Stimulated activated CD4-positive, alpha-beta T cell treated with anti-CD3 and anti-CD28 coated beads, TNF-alpha, amount 100 ng/mL, for 24 hours (primary cell): ENCODE measurements around the gene THRA.

Experiments used
- DNase-seq, 3 experiments: peaks; one replicate each; pipeline ENCODE4 v3.0.0-alpha.2; 2020; ENCODE audit warnings: low read depth in 3 of 3

The THRA gene

DNA sequence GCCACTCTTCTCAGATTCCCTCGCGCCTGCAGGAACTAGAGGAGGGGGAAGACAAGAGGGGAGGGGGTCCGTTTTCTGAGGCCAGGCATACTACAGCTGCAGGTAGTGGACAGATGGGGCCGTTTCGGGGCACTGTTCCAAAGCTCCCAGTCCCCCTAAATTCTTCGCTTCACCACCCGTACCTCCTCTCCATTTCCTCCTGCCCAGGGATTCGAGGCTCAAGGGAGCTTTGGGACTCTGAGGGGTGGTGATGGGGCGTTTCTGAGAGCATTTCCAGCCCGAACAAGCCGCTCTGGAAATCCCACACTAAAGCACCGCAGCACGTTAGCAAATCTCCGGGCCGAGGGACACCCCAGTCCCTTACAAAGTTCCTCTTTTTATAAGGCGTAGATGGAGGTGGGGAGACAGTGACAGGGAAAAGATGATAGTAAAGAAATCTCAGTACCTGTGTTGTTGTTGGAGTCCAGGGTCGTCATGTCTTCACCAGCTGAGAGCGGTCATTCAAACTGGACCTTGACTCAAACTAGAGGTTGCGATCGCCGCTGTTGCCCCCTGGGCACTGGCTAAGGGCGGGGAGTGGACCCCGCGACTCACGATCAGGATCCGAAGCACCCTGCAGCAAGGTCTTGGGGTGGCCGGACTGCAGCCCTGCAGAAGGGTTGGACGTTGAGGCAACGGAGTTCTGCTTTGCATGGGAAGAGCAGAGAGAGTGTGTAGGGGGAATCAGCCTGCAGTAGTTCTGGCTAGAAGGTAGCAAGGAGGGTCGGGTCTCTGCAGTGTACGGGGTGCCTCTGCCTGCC, 37.1 kb downstream of the THRA start:
- no peak for DNase-seq

DNA sequence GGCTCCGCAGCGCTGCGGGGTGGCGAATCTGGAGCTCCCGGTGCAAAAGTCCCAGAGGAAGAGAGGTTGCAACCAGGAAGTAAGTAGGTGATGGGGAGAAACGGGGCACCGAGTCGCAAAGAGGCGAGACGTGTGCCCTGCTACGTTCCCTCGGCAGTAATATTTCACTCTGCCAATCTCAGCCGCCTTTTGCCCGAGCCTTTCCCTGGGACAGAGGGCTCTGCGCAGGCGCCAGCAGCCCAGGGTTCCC, 37.6 kb downstream of the THRA start, which contains the start of gene NR1D1:
Gene NR1D1, minus strand, starts transcription at position 171 of the 250 bp plus-strand sequence. CDS start 495 bp downstream, outside the sequence.
- DNase-seq: no peak

DNA sequence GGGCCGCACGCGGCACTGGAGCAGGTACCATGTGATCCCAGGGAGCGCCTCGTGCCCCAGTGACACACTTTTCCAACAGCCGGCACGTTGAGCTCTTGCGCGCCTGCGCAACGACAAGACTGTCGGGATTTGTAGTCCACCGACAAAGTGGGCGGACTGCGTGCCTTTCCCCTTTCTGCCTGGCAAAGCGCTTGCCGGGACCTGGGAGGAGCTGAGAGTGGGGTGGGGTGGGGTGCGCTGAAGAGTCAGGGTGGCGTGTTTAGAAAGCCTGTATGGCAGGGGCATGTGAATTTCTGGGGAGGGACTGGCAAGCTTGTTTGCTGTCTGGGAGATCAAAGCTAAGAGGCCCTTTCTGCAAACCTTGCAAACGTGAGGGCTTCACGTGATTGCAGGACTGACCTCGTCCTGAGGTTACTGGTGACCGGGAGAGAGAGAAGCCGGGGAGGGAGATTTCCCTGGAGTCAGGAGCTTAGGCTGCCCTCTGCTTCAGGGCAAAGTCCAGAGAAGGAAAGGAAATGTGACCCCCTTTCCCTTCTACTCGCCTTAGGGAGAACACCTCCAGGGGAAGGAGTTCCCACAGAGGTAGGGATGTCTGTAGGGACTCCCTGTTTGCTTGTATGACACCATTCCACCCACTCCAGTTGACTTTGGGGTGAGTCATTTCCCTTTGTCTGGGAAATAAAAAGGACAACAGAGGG, 38.1 kb downstream of the THRA start:
- DNase-seq: peak; percentile 81 to 93 (median 88)

DNA sequence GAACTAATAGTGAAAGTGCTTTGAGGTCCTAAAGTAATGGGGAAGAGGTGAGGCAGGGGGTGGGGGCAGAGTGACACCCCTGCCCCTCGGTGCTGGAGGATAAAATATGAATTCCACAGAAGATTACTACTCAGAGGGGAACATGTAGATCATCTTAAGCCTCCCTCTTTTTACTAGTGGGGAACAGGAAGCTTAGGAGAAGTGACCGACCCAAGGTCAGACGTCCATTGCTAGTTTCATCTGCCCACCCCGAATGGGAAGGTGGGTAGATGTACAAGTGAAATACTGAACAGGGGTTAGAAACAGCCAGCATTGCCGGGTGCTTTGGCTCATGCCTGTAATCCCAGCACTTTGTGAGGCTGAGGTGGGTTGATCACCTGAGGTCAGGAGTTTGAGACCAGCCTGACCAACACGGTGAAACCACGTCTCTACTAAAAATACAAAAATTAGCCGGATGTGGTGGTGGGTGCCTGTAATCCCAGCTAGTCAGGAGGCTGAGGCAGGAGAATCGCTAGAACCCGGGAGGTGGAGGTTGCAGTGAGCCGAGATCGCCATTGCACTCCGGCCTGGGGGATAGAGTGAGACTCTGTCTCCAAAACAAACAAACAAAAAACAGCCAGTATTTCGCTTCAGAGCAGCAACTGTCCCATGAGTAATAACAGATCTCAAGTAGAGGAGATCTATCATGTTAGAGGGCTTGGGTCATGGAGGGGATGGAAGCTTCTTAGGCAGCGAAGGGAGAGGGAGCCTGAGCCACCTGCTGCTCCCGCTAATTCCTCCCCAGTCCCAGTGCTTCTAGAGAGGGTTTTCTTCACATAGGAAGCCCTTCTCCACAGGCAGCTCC, 38.8 kb downstream of the THRA start:
- no peak for DNase-seq

DNA sequence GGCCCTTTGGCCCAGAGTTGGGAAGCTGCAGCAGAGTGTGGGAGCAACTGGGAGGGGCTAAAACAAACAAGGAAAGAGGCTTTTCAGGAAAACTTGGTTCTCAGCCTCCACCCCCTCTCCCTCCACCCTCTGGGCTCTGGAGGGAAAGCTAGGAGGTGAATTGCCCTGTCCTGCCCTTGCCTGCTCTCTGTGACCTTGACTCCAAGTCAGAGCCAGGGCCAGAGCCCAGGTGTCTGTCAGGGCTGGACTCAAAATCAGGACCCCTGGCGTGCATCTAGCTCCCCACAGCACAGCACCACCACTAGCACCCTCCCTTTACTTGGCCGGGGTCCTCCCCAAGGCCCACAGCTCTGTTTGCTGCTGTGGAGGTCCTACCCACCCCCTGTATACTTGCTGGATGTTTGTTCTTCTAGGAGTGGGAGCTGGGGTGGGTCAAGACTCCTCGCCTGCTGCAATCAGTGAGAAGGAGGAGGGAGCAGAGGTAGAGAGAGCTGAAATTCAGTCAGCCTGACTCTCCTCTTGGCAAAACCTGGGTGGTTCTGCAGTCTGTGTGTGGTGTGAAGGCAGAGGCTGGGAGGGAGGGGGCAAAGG, 40.4 kb downstream of the THRA start:
- DNase-seq: no peak

DNA sequence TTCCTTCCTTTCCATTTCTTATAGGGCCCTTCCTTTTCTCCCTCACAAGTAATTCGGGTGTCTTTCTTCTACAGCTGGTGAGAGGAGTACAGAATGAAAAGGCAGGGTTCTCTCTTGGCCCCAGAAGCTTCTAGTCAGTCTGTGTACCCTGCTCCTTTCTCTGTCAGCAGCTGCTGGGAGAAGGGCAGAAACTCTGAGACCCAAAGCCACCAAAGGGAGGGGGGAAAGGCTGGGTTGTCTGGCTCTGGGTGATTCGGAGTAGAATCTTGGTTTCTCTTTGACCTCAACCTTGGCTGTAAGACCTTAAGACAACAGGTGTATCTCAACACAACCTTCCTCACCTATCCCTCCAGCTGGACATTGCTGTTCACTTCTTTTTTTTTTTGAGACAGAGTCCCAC, 40.9 kb downstream of the THRA start:
- DNase-seq: no peak

DNA sequence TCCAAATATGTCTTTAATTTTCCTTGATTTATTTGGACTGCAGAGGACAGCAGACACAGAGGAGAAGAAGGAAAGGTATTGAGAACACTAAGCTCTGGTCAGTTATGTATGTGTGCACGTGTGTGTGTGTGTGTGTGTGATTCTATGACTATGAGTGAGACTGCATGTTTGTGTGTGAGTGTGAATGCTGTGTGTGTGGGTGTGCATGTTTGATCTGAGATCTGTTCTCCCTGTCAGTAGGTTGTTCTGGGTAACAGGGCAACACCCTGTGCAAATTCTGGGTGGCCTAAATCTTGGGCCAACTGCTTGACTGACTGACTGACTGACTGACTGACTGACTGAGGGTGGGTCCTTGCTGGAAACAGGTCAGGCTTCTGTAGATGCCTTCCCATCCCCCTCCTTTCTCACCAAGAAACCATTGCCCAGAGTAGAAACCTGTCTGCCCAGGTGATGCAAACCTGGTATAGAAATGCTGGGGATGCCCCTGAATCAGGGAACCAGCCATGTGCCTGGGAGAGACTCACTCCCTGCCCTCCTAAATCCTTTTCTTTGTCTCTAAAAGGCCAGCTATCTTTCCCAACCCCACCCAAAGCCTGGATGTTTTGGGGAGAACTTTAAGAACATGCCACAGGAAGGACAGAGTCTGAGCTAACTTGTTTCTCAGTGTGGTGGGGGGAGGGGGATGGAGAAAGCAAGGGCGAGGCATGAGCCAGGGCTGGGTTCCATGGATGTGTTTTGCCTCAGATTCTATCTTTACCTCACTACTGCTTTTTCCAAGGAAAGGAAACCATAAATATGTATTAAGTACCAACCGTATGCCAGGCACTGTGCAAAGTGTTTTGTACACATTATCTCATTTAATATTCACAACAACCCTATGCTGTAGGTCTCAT, 42.1 kb downstream of the THRA start:
- DNase-seq: no peak

DNA sequence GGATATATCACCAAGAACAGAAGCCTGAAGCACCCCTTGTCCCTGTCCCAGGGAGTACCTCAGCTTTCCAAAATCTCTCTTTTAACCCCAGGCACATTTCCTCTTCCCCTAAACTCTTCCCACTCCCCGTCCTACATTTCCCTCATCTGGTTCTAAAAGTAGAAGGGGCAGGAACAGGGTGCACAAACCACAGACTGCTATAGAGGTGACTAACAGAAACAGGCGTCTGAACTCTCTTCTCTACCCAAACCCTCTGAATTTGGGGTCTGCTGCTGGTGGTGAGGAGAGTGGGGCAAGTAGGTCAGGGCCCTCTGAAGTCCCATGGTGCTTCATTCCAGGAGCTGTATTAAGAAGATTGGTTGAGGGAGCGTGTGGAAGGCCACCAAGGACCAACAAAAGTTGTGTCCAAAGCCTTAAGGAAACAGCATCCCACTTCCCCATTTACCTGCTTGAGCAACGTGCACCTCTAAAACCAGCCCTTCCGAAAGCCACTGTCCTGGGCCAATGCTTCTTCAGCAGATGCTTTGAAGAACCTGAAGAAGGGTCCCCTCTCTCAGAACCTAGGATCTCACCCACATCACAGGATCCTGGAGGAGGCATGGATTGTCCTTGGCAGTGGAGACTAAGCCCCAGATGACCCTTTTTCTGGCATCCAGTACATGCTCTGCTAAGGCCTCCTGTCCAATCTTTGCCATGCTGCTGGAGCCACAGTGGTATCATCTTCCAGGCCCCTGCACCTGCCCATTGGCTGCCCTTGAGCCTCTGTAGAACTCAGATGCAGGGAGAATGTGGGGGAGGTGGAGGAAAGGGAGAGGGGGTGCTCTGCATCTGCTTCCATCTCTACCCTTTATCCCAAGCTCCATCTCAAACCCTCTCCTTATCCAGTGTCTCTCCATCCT, 43.3 kb downstream of the THRA start:
- DNase-seq: no peak

DNA sequence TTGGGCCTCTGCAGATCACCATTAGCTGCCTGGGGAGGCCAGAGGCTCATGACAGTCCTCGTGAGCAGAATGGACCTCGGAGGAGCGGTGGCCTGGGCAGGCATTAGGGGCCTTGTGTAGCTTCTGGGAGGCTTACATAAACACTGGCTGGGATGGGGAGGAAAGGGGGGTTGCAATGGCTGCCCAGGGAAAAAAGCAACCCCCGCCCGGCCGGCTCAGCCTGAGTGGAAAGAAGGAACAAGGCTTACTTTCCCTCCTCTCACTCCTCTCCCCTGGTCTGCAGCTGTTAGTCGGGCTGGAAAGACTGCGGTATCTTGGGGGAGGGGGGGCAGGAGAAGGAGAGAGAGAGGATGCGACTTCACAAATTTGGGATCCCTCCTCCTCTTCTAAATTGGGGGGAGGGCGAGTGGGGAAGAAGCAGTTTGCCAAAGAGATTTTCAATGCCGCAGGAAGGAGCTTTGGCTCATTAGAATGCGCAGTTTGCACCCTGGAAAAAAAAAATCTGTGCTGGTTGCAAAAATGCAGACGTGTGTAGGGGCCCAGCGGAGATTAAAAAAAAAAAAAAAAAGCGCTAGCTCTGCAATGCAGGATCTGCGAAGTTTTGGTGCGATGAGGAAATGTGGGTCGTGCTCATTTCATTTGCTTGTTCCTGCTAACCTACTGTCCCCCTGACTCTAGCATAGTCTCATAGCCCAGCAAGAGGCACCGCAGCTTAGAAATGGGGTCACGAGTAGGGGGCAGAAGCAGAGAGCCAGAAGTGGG, 44.2 kb downstream of the THRA start:
- DNase-seq: no peak

DNA sequence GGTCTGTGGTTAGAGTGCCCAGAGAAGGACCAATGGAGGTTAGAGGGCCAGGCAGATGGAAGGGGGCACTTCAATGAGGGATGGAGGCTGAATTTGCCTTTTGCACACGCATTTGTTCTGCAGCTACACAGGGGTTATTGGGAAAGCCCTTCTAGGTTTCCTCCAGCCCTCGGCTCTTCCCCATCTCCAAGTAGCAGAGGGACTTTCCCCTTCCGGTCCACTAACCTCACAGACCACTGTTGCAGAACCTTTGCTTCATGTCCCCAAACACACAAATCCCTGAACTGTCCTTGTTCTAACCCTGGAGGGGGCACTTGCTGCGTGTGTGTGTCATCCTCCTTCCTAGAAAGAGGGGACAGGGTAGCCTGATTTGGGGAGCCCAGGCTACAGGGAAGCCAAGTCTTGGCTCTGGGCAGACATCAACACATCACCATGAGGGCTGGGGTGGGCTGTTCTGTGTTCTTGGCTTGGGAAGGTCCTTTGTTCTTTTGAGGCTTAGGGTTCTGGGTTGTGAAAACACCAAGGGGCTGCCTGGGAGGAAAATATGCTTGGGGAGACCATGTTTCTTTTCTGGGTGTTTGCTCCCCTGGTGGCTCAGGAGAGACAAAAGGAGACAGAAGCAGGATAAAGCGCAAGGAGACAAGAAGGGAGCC, 44.9 kb downstream of the THRA start:
- no peak for DNase-seq

DNA sequence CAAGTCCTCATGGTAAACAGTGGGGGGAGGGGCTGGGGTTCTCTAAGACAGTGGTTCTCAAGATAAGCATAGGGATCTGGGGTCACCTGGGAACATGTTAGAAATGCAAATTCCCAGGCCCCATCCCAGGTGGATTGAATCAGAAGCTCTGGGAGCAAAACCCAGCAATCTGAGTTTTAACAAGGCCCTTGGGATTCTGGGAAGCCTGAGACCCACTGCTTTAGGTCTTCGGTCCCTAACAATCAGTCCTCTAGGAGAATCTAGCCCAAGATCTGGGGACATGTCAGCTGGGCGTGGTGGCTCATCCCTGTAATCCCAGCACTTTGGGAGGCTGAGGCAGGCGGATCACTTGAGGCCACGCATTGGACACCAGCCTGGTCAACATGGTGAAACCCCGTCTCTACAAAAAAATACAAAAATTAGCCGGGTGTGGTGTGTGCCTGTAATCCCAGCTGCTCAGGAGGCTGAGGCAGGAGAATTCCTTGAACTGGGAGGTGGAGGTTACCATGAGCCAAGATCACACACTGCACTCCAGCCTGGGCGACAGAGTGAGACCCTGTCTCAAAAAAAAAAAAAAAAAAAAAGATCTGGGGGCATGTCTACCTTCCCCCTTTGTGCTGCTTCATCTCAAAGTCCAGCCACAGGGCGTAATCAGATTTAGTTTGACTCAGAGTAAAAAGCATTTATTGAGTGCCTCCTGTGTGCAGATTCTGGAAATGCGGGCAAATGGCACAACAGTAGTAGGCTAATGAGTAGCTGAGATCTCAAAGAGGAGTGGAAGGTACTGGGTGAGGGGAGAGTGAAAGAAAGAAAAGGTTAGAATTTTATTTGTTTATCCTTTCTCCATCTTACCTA, 46.4 kb downstream of the THRA start:
- no peak for DNase-seq

DNA sequence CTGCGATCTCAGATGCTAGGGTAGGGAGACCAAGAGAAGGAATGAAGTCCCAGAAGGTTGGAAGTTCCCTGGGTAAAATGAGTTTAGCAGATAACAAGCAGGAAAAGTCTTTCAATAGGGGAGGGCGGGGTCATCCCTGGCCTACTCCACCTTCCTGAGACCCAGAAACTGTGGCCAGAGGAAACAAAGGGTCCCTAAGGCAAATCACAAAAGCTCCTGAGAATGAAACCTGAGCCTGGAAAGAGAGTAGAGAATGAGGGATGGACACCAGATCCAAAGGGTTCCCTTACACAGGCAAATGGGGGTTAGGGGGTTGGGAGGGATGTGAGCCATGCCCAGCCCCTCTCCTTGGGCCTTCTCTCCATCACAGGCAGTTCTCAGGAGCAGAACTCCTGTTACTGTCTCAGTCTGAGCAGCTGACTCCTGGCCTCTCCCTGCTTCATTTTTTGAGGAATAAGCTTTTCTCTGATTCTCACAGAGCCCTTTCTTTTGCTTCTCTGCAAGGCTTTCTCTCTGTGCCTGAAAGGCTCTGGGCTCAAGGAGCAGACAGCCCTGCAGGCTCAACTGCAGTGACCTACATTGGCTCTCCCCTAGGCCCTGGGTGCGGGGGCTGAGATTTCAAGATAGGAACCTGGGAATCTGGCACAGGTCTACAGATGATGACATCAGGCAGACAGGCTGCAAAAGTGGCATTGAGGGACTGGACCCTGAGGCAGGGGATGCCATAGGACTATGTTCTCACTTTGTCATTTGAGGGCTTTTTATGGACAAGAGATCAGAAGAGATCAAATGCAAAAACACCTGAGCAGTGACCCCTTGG, 47.5 kb downstream of the THRA start:
- no peak for DNase-seq

DNA sequence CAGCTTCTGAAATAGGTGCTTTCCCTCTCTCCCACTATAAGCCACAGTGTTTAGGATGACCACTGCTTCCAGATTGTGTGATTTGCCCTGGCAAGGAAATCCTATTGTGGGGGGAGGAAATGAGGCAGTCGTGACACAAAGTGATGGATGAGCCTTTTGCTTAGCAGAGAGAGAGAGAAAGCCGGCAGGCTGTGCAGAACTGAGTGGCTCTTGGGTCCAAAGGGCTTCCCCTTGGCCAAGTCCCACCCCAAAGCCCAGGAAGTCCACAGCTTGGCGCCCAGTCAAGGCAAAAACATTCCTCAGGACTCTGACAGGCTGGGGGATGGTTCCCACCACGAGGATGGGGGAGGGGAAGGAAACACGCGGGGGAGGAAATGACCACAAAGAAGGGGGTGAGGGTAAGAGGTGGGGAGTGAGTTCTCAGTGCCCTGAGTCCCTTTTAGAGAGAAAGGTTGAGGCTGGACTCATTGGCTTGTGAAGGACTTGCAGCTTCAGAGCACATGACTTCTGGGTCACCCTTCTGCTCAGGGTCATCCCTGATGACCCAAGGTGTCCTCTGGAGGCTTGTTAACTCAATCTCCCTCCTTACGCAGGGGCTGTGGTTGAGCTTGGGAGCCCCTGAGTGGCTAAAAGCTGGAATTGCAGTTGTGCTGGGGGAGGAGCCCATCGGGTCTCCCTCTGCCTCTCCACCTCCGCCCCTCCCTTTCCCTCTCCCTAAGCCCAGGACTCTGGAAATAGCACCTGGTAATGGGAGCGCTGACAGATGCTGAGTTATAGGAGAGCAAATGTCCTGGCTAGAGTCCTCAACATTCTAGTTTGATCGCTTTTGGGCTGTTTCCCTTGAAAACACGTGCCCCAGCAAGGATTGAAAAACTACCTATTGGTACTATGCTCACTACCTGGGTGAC, 48.7 kb downstream of the THRA start:
- DNase-seq: peak in 2 of 3 experiments; percentile 50 to 68

DNA sequence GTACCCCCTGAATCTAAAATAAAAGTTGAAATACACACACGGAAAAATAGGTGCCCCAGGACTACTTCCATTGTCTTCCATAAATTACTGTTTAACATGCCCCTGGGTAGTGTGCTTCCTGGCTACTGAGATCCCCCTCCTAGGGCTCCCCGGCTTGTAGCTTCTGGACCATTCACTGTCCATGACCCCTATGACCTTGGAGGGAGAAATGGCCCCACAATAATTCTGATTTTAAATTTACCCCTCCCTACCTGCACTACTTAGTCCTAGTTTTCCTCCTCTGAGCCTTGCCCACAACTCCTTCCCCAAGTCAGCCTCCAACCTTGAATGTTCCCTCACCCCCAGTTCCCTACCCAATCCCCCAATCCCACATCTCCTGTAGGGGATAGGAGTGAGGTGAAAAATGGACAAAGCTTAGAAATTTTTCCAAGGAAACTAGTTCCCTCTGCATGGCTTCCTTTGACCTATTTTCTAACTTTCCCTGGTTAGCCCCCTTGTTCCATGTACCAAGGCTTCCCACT, 49.5 kb downstream of the THRA start:
- no peak for DNase-seq

DNA sequence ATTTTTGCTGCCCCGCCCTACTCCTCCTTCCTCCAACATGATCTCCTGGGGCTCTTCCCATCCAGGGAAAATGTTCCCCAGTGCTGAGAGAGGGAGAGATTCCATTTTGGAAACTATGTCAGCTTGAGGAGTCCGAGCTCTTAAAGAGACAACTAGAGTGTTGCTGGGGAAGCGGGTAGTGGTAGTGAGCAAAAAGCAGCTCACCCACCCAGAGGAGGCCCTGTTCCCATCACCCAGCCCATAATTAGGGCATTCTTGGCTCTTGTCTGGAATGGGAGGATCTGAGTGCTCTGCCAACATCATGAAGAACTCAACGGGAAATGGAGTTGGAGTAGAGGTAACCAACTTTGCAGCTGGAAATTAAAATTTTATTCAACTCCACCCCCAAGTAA, 49.9 kb downstream of the THRA start:
- DNase-seq: no peak
